Ovary (tissue), 3 donors: ENCODE measurements around the gene HDHD3.

Source experiments
- CTCF ChIP-seq, 3 donors: fragments of 450-650 bp in 2 of 3; fragments of 200-600 bp in 1 of 3; IDR thresholded peaks; one replicate each; pipeline versions ENCODE4 v1.5.1 to v1.8.0; 2016 to 2022; ENCODE audit warnings: antibody characterized with exemption in 3 of 3, mild to moderate bottlenecking in 1 of 3
- EP300 ChIP-seq: sonication (generic); formaldehyde crosslinking; IDR thresholded peaks from one replicate; pipeline ENCODE4 v1.6.1; 2017; ENCODE audit warnings: antibody characterized with exemption
- POLR2A ChIP-seq: fragments of 450-650 bp; IDR thresholded peaks from one replicate; pipeline ENCODE4 v1.6.1; 2017; ENCODE audit warnings: antibody characterized with exemption, mild to moderate bottlenecking, moderate library complexity
- donor health status: DM: no; HTN: no; CAD: no.

- TF ChIP-seq CTCF (IDR thresholded peaks at IDR 0.05) (no peak), POLR2A (no peak), EP300 (no peak)
Observed at GRCh38 chr9:113416149-113416721, 39.4 kb upstream of the HDHD3 start.
